GM12864 (cell line): Measurements from ENCODE around the gene FAM124A.

Source experiments
- DNase-seq: peaks from one replicate; pipeline ENCODE4 v3.0.0-alpha.2; 2011; ENCODE audit warnings: low read depth
- H3K4me3 ChIP-seq: 2 replicates; pipeline ENCODE4 v1.5.1; 2011; ENCODE audit warnings: mild to moderate bottlenecking, low read depth, low read length, control low read depth
- TF ChIP-seq, protein P1 (sequence below): IDR thresholded peaks from 2 replicates; pipeline ENCODE4 v1.5.1; 2011; ENCODE audit warnings: low read depth, mild to moderate bottlenecking, moderate library complexity, low read length, control low read depth, inconsistent platforms; ENCODE audit errors: missing control alignments

Gene FAM124A

DNA sequence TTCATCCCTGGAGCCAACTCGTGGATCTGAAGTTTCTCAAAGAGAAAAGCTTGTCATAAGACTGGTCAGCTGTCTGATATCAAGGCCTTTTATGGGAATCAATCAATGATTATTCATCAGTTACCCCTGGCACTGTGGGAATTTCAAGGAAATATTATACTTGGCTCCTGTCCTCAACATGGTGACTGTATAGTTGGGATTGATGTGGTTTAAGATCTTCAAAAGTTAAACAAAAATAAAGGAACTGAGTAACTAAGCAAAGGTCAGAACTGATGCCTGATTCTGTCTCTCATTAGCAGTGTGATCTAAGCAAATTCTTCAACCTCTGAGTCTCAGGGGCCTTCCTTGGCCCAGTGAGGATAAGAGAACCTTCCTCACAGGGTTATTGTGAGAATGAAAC is 95.1 kb downstream of the FAM124A start:
- no peak overlapping the region for H3K4me3 ChIP-seq
- DNase-seq, result no peak
- TF ChIP-seq, protein P1, sequence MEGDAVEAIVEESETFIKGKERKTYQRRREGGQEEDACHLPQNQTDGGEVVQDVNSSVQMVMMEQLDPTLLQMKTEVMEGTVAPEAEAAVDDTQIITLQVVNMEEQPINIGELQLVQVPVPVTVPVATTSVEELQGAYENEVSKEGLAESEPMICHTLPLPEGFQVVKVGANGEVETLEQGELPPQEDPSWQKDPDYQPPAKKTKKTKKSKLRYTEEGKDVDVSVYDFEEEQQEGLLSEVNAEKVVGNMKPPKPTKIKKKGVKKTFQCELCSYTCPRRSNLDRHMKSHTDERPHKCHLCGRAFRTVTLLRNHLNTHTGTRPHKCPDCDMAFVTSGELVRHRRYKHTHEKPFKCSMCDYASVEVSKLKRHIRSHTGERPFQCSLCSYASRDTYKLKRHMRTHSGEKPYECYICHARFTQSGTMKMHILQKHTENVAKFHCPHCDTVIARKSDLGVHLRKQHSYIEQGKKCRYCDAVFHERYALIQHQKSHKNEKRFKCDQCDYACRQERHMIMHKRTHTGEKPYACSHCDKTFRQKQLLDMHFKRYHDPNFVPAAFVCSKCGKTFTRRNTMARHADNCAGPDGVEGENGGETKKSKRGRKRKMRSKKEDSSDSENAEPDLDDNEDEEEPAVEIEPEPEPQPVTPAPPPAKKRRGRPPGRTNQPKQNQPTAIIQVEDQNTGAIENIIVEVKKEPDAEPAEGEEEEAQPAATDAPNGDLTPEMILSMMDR, result no peak

DNA sequence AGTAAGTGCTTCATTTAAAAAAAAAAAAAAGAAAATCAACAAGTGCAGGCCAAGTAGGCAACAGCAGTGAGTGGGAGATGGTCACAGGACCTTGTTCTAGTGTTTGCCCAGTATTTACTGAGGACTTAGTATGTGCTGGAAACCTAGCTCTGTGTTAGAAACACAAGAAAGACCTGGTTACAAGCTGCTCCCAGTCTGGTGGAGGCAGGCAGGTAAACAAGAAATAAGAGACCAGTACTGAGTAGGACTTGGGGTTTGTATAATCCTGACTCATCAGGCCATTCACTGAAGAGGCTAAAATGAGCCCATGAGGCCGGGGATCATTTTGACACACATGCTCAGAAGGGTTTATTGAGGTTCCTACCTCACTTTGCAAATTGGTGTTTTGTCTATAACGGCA is 95.8 kb downstream of the FAM124A start:
- TF ChIP-seq, protein P1, result no peak
- H3K4me3 ChIP-seq, result no peak overlapping the region

DNA sequence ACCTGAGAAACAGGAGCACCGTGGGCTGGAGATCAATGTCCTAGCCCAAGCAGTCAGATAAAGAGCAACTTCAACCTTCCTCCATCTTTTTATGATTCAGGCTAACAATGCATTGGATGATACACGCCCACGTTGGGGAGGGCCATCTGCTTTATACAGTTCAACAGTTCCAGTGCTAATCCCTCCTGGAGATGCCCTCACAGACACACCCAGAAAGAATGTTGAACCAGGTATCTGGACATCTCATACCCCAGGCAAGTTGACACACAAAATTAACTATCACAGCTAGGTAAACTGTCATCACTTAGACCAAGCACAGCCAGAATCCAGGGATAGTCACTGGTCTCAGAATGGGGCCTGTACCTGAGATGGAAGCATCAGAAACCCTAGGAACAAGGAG is 96.7 kb downstream of the FAM124A start:
- no peak overlapping the region for H3K4me3 ChIP-seq
- no peak for DNase-seq
- TF ChIP-seq, protein P1, result no peak

More for the DNA sequence above, 95.8 kb downstream of the FAM124A start:
- no peak for DNase-seq

DNA sequence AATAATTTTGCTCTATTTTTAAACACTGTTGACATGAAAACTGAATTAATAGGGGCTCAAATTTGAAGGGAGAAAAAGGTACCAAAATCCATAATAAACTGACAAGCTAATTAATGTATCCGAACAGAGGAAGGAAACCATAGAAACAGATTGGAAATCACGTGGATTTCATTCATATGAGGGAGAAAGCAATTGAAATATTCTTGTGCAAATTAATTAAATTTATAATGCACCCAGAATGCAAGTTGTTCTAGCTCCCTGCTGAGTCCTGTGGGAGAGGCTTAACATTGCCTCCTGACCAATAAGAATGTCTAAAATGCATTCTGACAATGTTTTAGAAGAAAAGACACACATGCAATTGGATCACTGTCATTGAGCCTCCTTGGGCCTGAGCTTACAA is 99.6 kb downstream of the FAM124A start:
- DNase-seq, result no peak
- no peak overlapping the region for H3K4me3 ChIP-seq
- TF ChIP-seq, protein P1, result no peak

DNA sequence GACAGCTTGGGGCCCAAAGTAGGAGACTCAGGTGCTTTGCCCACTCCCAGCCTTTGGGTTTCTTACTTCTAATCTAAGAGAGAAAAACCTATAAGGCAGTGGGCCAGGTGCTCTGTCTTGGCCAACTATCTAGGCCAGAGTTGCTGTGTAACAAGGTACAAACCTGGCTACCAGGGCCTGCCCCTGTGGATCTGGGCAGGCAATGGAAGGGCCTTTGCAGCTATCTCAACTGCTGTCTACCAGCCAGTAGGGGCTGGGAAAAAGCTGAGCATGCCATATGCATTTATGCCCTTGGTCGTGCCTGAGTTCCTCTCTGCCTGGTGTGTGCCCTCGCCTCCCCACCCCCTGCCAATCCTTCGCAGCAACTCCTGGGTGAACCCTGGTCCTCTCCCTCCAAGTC is 100.6 kb downstream of the FAM124A start:
- TF ChIP-seq, protein P1, result no peak
- no peak overlapping the region for H3K4me3 ChIP-seq
- DNase-seq, result no peak

DNA sequence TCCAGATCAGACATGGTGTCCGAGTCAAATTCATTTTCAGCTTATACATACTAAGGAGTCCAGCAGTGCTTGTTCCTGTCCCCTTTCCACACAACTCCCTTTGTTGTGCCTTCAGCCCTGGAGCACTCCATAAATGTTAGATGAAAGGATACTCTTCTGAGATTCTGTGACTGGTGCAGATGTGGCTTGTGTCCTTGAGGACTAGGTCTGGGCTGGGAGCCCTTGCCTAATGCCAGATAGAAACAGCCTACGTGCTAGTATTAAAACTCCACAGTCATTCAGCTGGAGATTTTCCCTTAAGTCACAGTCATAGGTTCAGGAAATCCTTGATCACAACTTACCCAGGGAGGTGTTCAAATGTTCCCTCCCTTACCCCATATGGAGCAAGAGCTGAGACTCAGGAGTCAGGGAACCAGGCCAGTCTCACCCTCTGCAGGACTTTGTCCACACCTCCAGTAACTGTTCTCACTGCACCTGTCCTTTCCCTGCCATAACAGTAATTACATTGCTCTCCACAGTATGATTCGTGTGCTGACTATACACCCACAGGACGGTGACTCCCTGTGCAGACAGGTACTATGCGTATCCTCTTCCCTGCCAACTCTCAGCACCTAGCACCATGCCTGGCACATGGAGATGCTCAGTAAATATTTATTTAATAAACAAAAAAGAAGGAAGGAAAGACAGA is 101.8 kb downstream of the FAM124A start:
- H3K4me3 ChIP-seq, result no peak overlapping the region
- DNase-seq, result no peak
- TF ChIP-seq, protein P1, result no peak
